PC-3 (cell line): ENCODE measurements around the gene ZBTB49. TPM values are rescaled to one million over a fixed set of nuclear protein-coding genes. Genes with fewer than 3 reads are reported as not detected.

Source experiments
- ATAC-seq: fragments of 200-7000 bp; cut with Tn5 transposase; 2 replicates; pipeline ENCODE4 v1.9.1; 2020; ENCODE audit warnings: mild to moderate bottlenecking, moderate library complexity
- BruUV-seq: library from RNA; stranded (reverse); fragments of 400-500 nt; replicated peaks from 2 replicates; lab custom pipeline; 2021; lab: Mats Ljungman, UMichigan
- CTCF ChIA-PET: fragments of 300-600 bp; sonication (Branson Sonifier 250); formaldehyde crosslinking; loops from one replicate; lab custom pipeline; 2022; ENCODE audit warnings: antibody characterized with exemption; lab: Charles Lee
- POLR2A ChIA-PET: fragments of 300-600 bp; sonication (Branson Sonifier 250); formaldehyde crosslinking; loops from one replicate; lab custom pipeline; 2022; ENCODE audit warnings: antibody characterized with exemption; ENCODE audit not compliant: unreplicated experiment; lab: Charles Lee
- DNase-seq: peaks from one replicate; pipeline ENCODE4 v3.0.0-alpha.2; 2015
- H2AFZ ChIP-seq: fragments of 300-600 bp; sonication (generic); 2 replicates; pipeline ENCODE4 v1.6.0; 2016; ENCODE audit warnings: antibody characterized with exemption, low read length
- H3F3A ChIP-seq: fragments of 300-600 bp; sonication (generic); one replicate; pipeline ENCODE4 v1.6.0; 2017; ENCODE audit warnings: antibody characterized with exemption, low read length, control low read depth, mild to moderate bottlenecking; ENCODE audit not compliant: unreplicated experiment
- H3K27ac ChIP-seq: fragments of 300-600 bp; sonication (generic); 2 replicates; pipeline ENCODE4 v1.5.1; 2016; ENCODE audit warnings: mild to moderate bottlenecking, low read length
- H3K27me3 ChIP-seq: fragments of 300-600 bp; sonication (generic); 2 replicates; pipeline ENCODE4 v1.6.1; 2016; ENCODE audit warnings: low read length, mixed read lengths
- H3K36me3 ChIP-seq: fragments of 300-600 bp; sonication (generic); 2 replicates; pipeline ENCODE4 v1.6.1; 2016; ENCODE audit warnings: low read depth, mixed run types, low read length, mixed read lengths
- H3K4me1 ChIP-seq: fragments of 300-600 bp; sonication (generic); 2 replicates; pipeline ENCODE4 v1.5.1; 2016; ENCODE audit warnings: low read length; ENCODE audit not compliant: insufficient read depth
- H3K4me2 ChIP-seq: fragments of 300-600 bp; sonication (generic); 2 replicates; pipeline ENCODE4 v1.6.0; 2016; ENCODE audit warnings: low read length
- H3K4me3 ChIP-seq: fragments of 300-600 bp; sonication (generic); 2 replicates; pipeline ENCODE4 v1.5.1; 2016; ENCODE audit warnings: mild to moderate bottlenecking, low read length, mixed read lengths
- H3K79me2 ChIP-seq: fragments of 300-600 bp; sonication (generic); 2 replicates; pipeline ENCODE4 v1.6.1; 2017; ENCODE audit warnings: low read length, mixed read lengths
- H3K9ac ChIP-seq: fragments of 300-600 bp; sonication (generic); 2 replicates; pipeline ENCODE4 v1.6.0; 2016; ENCODE audit warnings: mild to moderate bottlenecking, low read length
- H3K9me2 ChIP-seq: fragments of 300-600 bp; sonication (generic); replicated peaks from 2 replicates; pipeline ENCODE4 v1.6.1; 2016; ENCODE audit warnings: mixed run types, low read length, mixed read lengths
- H3K9me3 ChIP-seq: fragments of 300-600 bp; sonication (generic); 2 replicates; pipeline ENCODE4 v1.6.1; 2016; ENCODE audit warnings: low read length, mixed read lengths
- H4K20me1 ChIP-seq: fragments of 300-600 bp; sonication (generic); 2 replicates; pipeline ENCODE4 v1.6.1; 2016; ENCODE audit warnings: low read length, mixed read lengths
- EZH2 ChIP-seq: fragments of 300-600 bp; sonication (generic); IDR thresholded peaks from one replicate; pipeline ENCODE4 v1.6.1; 2017; ENCODE audit warnings: antibody characterized with exemption, mild to moderate bottlenecking, low read length; ENCODE audit not compliant: unreplicated experiment
- EZH2phosphoT487 ChIP-seq: fragments of 300-600 bp; sonication (generic); IDR thresholded peaks from 2 replicates; pipeline ENCODE4 v1.6.1; 2018; ENCODE audit warnings: mild to moderate bottlenecking, antibody characterized with exemption, low read length, borderline replicate concordance
- intact Hi-C: fragments of 100-400 bp; cut with micrococcal nuclease; formaldehyde crosslinking; loops from 2 replicates; pipeline ENCODE4 v1.9.0; 2023
- total RNA-seq: library from RNA; depleted of rRNA; stranded (reverse); fragments of >200 nt; gene quantifications from 2 replicates; pipeline ENCODE4 v1.2.3, GENCODE V29; 2014
- TF ChIP-seq, protein P1 (sequence below): fragments of 300-600 bp; sonication (generic); conservative IDR thresholded peaks from 2 replicates; pipeline ENCODE4 v1.5.1; 2017; ENCODE audit warnings: antibody characterized with exemption, low read depth, mild to moderate bottlenecking, low read length

ZBTB49 gene
- total RNA-seq, 1 experiment from 2014 or later = 1.1 TPM

DNA sequence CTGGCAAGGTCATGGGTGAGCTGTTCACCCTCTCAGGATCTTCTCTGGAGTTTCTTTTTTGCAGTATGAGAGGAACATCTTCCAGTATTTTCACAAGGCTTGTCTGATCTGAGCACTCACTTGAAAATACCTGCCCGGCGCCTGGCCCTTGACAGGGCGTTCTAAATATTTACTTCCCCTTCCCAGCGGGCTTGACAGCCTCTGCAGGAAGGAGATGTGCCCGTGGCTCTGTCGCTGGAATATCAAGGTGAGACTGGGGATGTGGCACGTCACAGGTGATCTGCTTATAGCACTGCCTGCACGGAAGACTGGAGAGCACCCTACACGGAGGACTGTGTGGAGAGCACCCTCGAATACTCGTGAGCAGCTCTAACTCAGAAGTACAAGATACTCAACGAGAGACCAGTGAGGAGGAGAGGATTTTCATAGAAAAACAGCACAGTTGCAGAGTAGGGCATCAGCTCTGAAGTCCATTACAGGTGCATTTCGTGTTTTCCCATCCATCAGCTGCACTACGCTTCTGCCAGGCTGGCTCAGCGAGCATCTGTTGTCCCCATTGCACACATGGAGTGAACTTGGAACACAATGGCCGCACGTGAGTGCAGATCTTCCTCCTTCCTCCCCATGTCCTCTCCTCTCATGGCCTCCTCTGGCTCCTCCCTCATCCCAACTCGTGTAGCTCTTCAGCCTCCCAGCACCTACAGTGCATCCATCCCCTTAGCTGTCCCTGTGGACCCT, 32.1 kb downstream of the ZBTB49 start:
- Histone ChIP-seq H3K9ac (no peak overlapping the region), H3F3A (no peaks in the 10 kb centered on the region), H3K9me3 (no peaks in the 10 kb centered on the region), H3K27me3 (no peaks in the 10 kb centered on the region), H3K79me2 (no peaks in the 10 kb centered on the region), H3K9me2 (no peaks in the 10 kb centered on the region), H3K4me1 (no peaks in the 10 kb centered on the region), H2AFZ (no peak overlapping the region), H3K4me2 (no peak overlapping the region), H3K36me3 (no peaks in the 10 kb centered on the region), H4K20me1 (no peaks in the 10 kb centered on the region), H3K27ac (no peak overlapping the region), H3K4me3 (no peak overlapping the region)
- TF ChIP-seq, protein P1, sequence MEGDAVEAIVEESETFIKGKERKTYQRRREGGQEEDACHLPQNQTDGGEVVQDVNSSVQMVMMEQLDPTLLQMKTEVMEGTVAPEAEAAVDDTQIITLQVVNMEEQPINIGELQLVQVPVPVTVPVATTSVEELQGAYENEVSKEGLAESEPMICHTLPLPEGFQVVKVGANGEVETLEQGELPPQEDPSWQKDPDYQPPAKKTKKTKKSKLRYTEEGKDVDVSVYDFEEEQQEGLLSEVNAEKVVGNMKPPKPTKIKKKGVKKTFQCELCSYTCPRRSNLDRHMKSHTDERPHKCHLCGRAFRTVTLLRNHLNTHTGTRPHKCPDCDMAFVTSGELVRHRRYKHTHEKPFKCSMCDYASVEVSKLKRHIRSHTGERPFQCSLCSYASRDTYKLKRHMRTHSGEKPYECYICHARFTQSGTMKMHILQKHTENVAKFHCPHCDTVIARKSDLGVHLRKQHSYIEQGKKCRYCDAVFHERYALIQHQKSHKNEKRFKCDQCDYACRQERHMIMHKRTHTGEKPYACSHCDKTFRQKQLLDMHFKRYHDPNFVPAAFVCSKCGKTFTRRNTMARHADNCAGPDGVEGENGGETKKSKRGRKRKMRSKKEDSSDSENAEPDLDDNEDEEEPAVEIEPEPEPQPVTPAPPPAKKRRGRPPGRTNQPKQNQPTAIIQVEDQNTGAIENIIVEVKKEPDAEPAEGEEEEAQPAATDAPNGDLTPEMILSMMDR = no peak
- TF ChIP-seq EZH2phosphoT487 (no peak), EZH2 (no peak)
- ATAC-seq (no peak), DNase-seq (no peak)
- intact Hi-C loops = no loop called here
- ChIA-PET CTCF (no interaction called here), POLR2A (no interaction called here)
- no TSS peak for BruUV-seq

DNA sequence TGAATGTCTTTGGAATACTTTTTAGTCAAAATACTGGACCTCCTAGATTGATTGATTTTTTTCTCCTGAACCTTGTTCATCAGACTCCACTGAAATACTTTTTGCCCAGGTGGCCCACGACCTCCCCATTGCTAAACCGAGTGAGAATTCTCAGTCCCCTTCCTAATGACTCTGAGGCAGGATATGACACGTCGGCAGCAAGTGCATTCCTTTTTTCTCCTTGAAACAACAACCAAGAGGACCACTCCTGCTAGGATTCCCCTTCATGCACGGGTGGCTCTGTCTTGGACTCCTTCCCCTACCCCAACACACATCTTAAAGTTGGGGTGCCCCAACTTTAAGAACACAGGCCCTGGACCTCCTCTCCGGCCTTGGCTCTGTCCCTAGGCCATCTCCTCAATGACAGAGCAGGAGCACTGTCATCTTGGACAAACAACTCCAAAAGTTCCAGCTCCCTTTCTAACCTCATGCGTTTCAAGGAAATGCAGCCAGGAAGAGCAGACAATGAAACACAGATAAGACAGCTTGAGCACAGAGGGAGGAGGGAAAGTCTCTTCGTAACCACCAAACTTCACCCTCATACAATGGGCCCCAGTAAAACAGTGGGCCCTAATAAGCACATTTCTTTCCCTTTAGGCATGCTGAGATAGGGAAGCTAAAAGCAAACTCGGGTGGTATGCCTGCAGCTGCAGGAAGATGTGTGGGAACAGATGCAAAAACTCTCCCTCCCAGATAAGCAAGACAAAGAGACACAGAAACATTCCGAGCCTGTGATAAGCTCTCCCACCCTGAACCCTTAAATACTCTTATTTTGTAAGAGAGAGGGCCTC, 33.9 kb downstream of the ZBTB49 start:
- no peak for DNase-seq
- H3K79me2 ChIP-seq = no peaks in the 10 kb centered on the region
- ChIA-PET CTCF (no interaction called here), POLR2A (no interaction called here)
- no peaks in the 10 kb centered on the region for H3K4me1 ChIP-seq
- no peak for ATAC-seq
- TF ChIP-seq EZH2 = no peak
- TF ChIP-seq, protein P1 = no peak
- no peak for TF ChIP-seq EZH2phosphoT487
- no peaks in the 10 kb centered on the region for H3K27me3 ChIP-seq
- no peak overlapping the region for H3K4me2 ChIP-seq
- no peak overlapping the region for H3K9ac ChIP-seq
- no peaks in the 10 kb centered on the region for H3F3A ChIP-seq
- H2AFZ ChIP-seq = no peak overlapping the region
- H3K27ac ChIP-seq = no peak overlapping the region
- H3K4me3 ChIP-seq = no peak overlapping the region
- no peaks in the 10 kb centered on the region for H3K9me2 ChIP-seq
- H4K20me1 ChIP-seq = no peaks in the 10 kb centered on the region
- BruUV-seq = no TSS peak
- H3K36me3 ChIP-seq = no peaks in the 10 kb centered on the region
- intact Hi-C loops = no loop called here
- H3K9me3 ChIP-seq = no peaks in the 10 kb centered on the region

DNA sequence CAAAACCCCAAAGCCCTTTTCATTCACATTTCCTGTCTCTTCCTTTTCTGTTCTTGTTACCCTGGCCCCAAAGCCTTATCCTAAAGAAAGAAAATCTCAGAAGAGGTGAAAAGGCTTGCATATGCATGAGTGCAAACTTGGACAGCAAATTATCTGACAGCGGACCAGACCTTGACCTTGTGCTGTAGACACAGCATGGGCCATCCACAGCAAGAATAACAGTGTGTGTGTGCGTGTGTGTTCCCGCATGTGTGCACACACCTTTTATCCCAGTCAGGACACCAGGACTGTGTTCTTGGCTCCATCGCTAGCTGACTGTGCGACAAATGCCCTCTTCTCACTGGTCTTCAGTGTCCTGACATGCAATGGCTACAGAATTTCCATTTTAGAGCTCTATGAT, 35.3 kb downstream of the ZBTB49 start:
- no peaks in the 10 kb centered on the region for H4K20me1 ChIP-seq
- intact Hi-C loops = no loop called here
- no peak overlapping the region for H2AFZ ChIP-seq
- H3K36me3 ChIP-seq = no peaks in the 10 kb centered on the region
- H3K4me2 ChIP-seq = no peak overlapping the region
- H3K4me1 ChIP-seq = no peaks in the 10 kb centered on the region
- H3K9ac ChIP-seq = no peak overlapping the region
- H3K9me2 ChIP-seq = no peaks in the 10 kb centered on the region
- H3K79me2 ChIP-seq = no peaks in the 10 kb centered on the region
- BruUV-seq = no TSS peak
- no peak overlapping the region for H3K27ac ChIP-seq
- no peaks in the 10 kb centered on the region for H3K9me3 ChIP-seq
- CTCF ChIA-PET = no interaction called here
- TF ChIP-seq, protein P1 = no peak
- TF ChIP-seq EZH2 = no peak
- no peak for TF ChIP-seq EZH2phosphoT487
- POLR2A ChIA-PET = no interaction called here
- H3K27me3 ChIP-seq = no peaks in the 10 kb centered on the region
- H3K4me3 ChIP-seq = no peak overlapping the region
- ATAC-seq = no peak
- no peak for DNase-seq
- no peaks in the 10 kb centered on the region for H3F3A ChIP-seq
